Measurements from ENCODE around the gene SVEP1.

GRCh38 chr9:110512817-110513216, 66.7 kb downstream of the SVEP1 start:
- TF ChIP-seq CTCF (IDR thresholded peaks at IDR 0.05; ENCODE audit: low read depth, low read length, poor library complexity, severe bottlenecking) (no peak), EZH2phosphoT487 (IDR thresholded peaks at IDR 0.05; ENCODE audit: borderline replicate concordance, low read length) (no peak)

All from DOHH2 (cell line).